Keratinocyte (primary cell): ENCODE results near the gene SNX2.

Experiments
- EZH2 ChIP-seq: IDR thresholded peaks from one replicate; pipeline ENCODE4 v1.6.1; 2012; ENCODE audit warnings: inconsistent platforms, mild to moderate bottlenecking, low read length, moderate library complexity
- TF ChIP-seq, protein P1 (sequence below), 3 experiments: IDR thresholded peaks in 1 of 3; conservative IDR thresholded peaks in 1 of 3; optimal IDR thresholded peaks in 1 of 3; 2 replicates in 2 of 3; 3 replicates in 1 of 3; pipeline versions ENCODE3 to v1.5.1; 2011; ENCODE audit warnings: low read length in 3 of 3, mild to moderate bottlenecking in 3 of 3, moderate library complexity in 2 of 3, control low read depth in 1 of 3, inconsistent platforms in 1 of 3; ENCODE audit not compliant: insufficient read depth in 2 of 3; ENCODE audit errors: extremely low read depth in 1 of 3

DNA sequence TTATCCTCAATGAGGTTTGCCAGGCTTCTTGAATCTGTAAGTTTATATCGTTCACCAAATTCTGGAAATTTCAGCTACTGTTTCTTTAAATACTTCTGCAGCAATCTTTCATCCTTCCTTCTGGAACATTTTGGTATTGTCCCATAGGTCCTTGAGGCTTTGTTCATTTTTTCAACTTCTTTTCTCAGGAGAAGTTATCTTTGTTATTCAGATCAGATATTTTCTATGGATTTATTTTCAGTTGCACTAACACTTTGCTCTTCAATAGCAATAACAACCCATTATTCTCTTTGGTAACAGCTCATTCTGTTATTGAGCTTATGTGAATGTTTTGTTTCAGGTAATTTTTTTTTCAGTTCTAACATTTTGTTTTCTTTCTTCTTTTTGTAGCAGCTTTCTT lies 13.5 kb downstream of the SNX2 start:
- TF ChIP-seq, protein P1, sequence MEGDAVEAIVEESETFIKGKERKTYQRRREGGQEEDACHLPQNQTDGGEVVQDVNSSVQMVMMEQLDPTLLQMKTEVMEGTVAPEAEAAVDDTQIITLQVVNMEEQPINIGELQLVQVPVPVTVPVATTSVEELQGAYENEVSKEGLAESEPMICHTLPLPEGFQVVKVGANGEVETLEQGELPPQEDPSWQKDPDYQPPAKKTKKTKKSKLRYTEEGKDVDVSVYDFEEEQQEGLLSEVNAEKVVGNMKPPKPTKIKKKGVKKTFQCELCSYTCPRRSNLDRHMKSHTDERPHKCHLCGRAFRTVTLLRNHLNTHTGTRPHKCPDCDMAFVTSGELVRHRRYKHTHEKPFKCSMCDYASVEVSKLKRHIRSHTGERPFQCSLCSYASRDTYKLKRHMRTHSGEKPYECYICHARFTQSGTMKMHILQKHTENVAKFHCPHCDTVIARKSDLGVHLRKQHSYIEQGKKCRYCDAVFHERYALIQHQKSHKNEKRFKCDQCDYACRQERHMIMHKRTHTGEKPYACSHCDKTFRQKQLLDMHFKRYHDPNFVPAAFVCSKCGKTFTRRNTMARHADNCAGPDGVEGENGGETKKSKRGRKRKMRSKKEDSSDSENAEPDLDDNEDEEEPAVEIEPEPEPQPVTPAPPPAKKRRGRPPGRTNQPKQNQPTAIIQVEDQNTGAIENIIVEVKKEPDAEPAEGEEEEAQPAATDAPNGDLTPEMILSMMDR (optimal IDR thresholded peaks at IDR 0.05 in 1 of 3, IDR thresholded peaks at IDR 0.05 in 1 of 3, conservative IDR thresholded peaks at IDR 0.05 in 1 of 3; ENCODE audit: extremely low read depth in 1 of 3, insufficient read depth in 2 of 3, low read length in 3 of 3): no peak
- no peak for TF ChIP-seq EZH2
